Hepatocyte (in vitro differentiated cells): ENCODE results near the gene ANKAR. TPM values are rescaled to one million over a fixed set of nuclear protein-coding genes. Genes with fewer than 3 reads are reported as not detected.
"Not testable (repeated sequence)": the region's sequence is repeated elsewhere in the genome, so short reads cannot be mapped to it uniquely, and the experiment has no call there.

Experiments
- DNase-seq: peaks from one replicate; pipeline ENCODE4 v3.0.0-alpha.2; 2016; ENCODE audit warnings: low spot score
- H2AFZ ChIP-seq: fragments of 200-600 bp; sonication (generic); 2 replicates; pipeline ENCODE4 v1.6.0; 2016; ENCODE audit warnings: antibody characterized with exemption, mild to moderate bottlenecking
- H3K27ac ChIP-seq: fragments of 200-600 bp; sonication (generic); 2 replicates; pipeline ENCODE4 v1.5.1; 2016; ENCODE audit warnings: mild to moderate bottlenecking
- H3K27me3 ChIP-seq: fragments of 200-600 bp; sonication (generic); 2 replicates; pipeline ENCODE4 v1.6.1; 2016
- H3K36me3 ChIP-seq: fragments of 200-600 bp; sonication (generic); replicated peaks from 2 replicates; pipeline ENCODE4 v1.5.1; 2016; ENCODE audit warnings: low read depth; ENCODE audit not compliant: insufficient read depth
- H3K4me1 ChIP-seq: fragments of 200-600 bp; sonication (generic); 2 replicates; pipeline ENCODE4 v1.5.1; 2016; ENCODE audit warnings: mild to moderate bottlenecking, moderate library complexity; ENCODE audit not compliant: insufficient read depth
- H3K4me2 ChIP-seq: fragments of 200-600 bp; sonication (generic); 2 replicates; pipeline ENCODE4 v1.6.0; 2016
- H3K4me3 ChIP-seq: fragments of 200-600 bp; sonication (generic); 2 replicates; pipeline ENCODE4 v1.5.1; 2016; ENCODE audit warnings: mild to moderate bottlenecking
- H3K79me2 ChIP-seq: fragments of 200-600 bp; sonication (generic); 2 replicates; pipeline ENCODE4 v1.6.0; 2017; ENCODE audit warnings: mild to moderate bottlenecking
- H3K9me2 ChIP-seq: fragments of 200-600 bp; sonication (generic); replicated peaks from 2 replicates; pipeline ENCODE4 v1.6.0; 2017; ENCODE audit warnings: mild to moderate bottlenecking; ENCODE audit not compliant: insufficient read depth
- H3K9me3 ChIP-seq: fragments of 200-600 bp; sonication (generic); 2 replicates; pipeline ENCODE4 v1.5.1; 2016; ENCODE audit warnings: low read depth, mild to moderate bottlenecking
- H4K20me1 ChIP-seq: fragments of 200-600 bp; sonication (generic); 2 replicates; pipeline ENCODE4 v1.6.0; 2016; ENCODE audit warnings: mild to moderate bottlenecking; ENCODE audit not compliant: insufficient read depth, poor library complexity, severe bottlenecking
- EZH2 ChIP-seq: fragments of 200-600 bp; sonication (generic); IDR thresholded peaks from 2 replicates; pipeline ENCODE4 v1.6.1; 2016; ENCODE audit warnings: antibody characterized with exemption, mild to moderate bottlenecking, borderline replicate concordance
- EZH2phosphoT487 ChIP-seq: fragments of 200-600 bp; sonication (generic); IDR thresholded peaks from one replicate; pipeline ENCODE4 v1.6.1; 2018; ENCODE audit warnings: antibody characterized with exemption, mild to moderate bottlenecking, low read depth, moderate library complexity; ENCODE audit not compliant: unreplicated experiment, severe bottlenecking
- WGBS: methylation state at CpG from one replicate; pipeline ENCODE4 v1.1.6; 2016; ENCODE audit warnings: low lambda C conversion rate; ENCODE audit errors: missing lambda C conversion rate; 5-methylcytosine and 5-hydroxymethylcytosine counted together
- polyA plus RNA-seq: library from polyadenylated mRNA; unstranded; fragments of >200 nt; fragmentation: Nextera tagmentation; extraction: Ambion mirVana; gene quantifications from 2 replicates; pipeline ENCODE4 v1.2.1, GENCODE V29; 2016
- total RNA-seq: library from RNA; depleted of rRNA; stranded (reverse); fragments of >200 nt; gene quantifications from 2 replicates; pipeline ENCODE4 v1.2.3, GENCODE V29; 2014
- TF ChIP-seq, protein P1 (sequence below): fragments of 200-600 bp; sonication (generic); IDR thresholded peaks from 2 replicates; pipeline ENCODE4 v1.5.1; 2016; ENCODE audit warnings: antibody characterized with exemption, mild to moderate bottlenecking; ENCODE audit not compliant: poor library complexity

The ANKAR gene
- total and polyA plus RNA-seq, 2 experiments from 2014 or later = 4.0 to 4.6 TPM

- 73% methylated on average over 2 of the region's 2 CpGs for WGBS
- H3K9me3 ChIP-seq = no peaks in the 10 kb centered on the region
- H3K27ac ChIP-seq = no peak overlapping the region
- no peak overlapping the region for H2AFZ ChIP-seq
- DNase-seq = no peak
- H3K36me3 ChIP-seq = no peaks in the 10 kb centered on the region
- H3K4me3 ChIP-seq = no peak overlapping the region
- no peak overlapping the region for H3K4me2 ChIP-seq
- no peaks in the 10 kb centered on the region for H4K20me1 ChIP-seq
- H3K4me1 ChIP-seq = no peaks in the 10 kb centered on the region
- no peaks in the 10 kb centered on the region for H3K27me3 ChIP-seq
- TF ChIP-seq EZH2 (no peak), EZH2phosphoT487 (no peak)
- TF ChIP-seq, protein P1, sequence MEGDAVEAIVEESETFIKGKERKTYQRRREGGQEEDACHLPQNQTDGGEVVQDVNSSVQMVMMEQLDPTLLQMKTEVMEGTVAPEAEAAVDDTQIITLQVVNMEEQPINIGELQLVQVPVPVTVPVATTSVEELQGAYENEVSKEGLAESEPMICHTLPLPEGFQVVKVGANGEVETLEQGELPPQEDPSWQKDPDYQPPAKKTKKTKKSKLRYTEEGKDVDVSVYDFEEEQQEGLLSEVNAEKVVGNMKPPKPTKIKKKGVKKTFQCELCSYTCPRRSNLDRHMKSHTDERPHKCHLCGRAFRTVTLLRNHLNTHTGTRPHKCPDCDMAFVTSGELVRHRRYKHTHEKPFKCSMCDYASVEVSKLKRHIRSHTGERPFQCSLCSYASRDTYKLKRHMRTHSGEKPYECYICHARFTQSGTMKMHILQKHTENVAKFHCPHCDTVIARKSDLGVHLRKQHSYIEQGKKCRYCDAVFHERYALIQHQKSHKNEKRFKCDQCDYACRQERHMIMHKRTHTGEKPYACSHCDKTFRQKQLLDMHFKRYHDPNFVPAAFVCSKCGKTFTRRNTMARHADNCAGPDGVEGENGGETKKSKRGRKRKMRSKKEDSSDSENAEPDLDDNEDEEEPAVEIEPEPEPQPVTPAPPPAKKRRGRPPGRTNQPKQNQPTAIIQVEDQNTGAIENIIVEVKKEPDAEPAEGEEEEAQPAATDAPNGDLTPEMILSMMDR = no peak
- H3K79me2 ChIP-seq = peaks cover 2% of the 10 kb centered on the region
- H3K9me2 ChIP-seq = no peaks in the 10 kb centered on the region
Observed at GRCh38 chr2:189685540-189686229, 11.2 kb downstream of the ANKAR start.

GRCh38 chr2:189687796-189688195 lies 13.3 kb downstream of the ANKAR start:
- H3K27me3 ChIP-seq, H3K9me3 ChIP-seq, H3K79me2 ChIP-seq, H2AFZ ChIP-seq, H3K4me2 ChIP-seq, H3K36me3 ChIP-seq, H4K20me1 ChIP-seq, H3K9me2 ChIP-seq, H3K4me3 ChIP-seq, DNase-seq, H3K27ac ChIP-seq, H3K4me1 ChIP-seq: not testable (repeated sequence)
- 91% methylated on average over 1 of the region's 1 CpG for WGBS

DNA sequence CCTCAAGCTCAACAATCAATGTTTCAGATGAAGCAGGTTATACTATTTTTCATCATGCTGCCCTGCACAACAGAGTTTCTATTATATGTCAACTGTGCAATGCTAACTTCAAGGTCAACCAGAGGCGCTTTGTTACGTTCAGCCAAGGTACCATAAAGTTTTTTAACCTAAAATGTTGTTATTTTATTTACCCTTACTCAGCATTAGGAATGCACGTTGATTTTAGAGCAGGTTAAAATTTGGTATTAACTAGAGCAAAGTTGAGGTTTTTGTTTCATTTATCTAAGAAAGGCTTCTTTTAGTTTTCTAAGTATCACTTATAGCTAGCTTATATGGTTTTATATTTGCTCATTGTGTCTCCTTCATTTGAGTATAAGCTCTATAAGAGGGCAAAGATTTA lies 21.8 kb downstream of the ANKAR start:
- Histone ChIP-seq H3K9me2 (no peaks in the 10 kb centered on the region), H2AFZ (no peak overlapping the region), H3K36me3 (no peaks in the 10 kb centered on the region), H3K4me2 (no peak overlapping the region), H3K27ac (no peak overlapping the region), H4K20me1 (no peaks in the 10 kb centered on the region), H3K4me3 (no peak overlapping the region), H3K9me3 (no peaks in the 10 kb centered on the region), H3K79me2 (no peaks in the 10 kb centered on the region), H3K27me3 (no peaks in the 10 kb centered on the region), H3K4me1 (no peaks in the 10 kb centered on the region)
- 93% methylated on average over 3 of the region's 3 CpGs for whole genome bisulfite sequencing
- no peak for DNase-seq
- no peak for TF ChIP-seq EZH2
- TF ChIP-seq, protein P1 = no peak
- no peak for TF ChIP-seq EZH2phosphoT487

GRCh38 chr2:189698020-189698887 lies 23.8 kb downstream of the ANKAR start:
- DNase-seq = peak; percentile 70
- Histone ChIP-seq H3K27ac (no peak overlapping the region), H3K4me3 (no peak overlapping the region), H4K20me1 (no peaks in the 10 kb centered on the region), H3K4me2 (no peak overlapping the region), H3K9me2 (no peaks in the 10 kb centered on the region), H3K27me3 (no peaks in the 10 kb centered on the region), H2AFZ (no peak overlapping the region), H3K36me3 (no peaks in the 10 kb centered on the region), H3K9me3 (no peaks in the 10 kb centered on the region), H3K4me1 (no peaks in the 10 kb centered on the region), H3K79me2 (no peaks in the 10 kb centered on the region)
- TF ChIP-seq EZH2phosphoT487 = no peak
- TF ChIP-seq EZH2 = no peak
- TF ChIP-seq, protein P1 = peak; percentile 78
- WGBS = 34% methylated on average over 6 of the region's 6 CpGs
